ENCODE measurements around the gene LENG9.

The LENG9 gene

GRCh38 chr19:54416695-54417491, 46.7 kb downstream of the LENG9 start:
- Histone ChIP-seq H2BK15ac (replicated peaks; ENCODE audit: low read depth) (no peak overlapping the region), H3K23ac (ENCODE audit: low read length) (no peak overlapping the region), H3K4me1 (ENCODE audit: control insufficient read depth, low read depth, low read length) (no peaks in the 10 kb centered on the region), H2BK5ac (ENCODE audit: low read length) (no peak overlapping the region), H3K36me3 (ENCODE audit: control insufficient read depth, insufficient read depth, low read length) (no peaks in the 10 kb centered on the region), H4K5ac (ENCODE audit: low read length) (no peak overlapping the region), H2BK120ac (ENCODE audit: low read depth, low read length) (no peak overlapping the region), H3K4me3 (ENCODE audit: low read length) (no peak overlapping the region), H3K79me1 (ENCODE audit: low read length) (no peaks in the 10 kb centered on the region), H3K27me3 (ENCODE audit: insufficient read depth, low read length, poor library complexity) (peaks cover 16% of the 10 kb centered on the region), H3K27ac (ENCODE audit: low read depth, low read length) (no peak overlapping the region), H3K18ac (ENCODE audit: low read length) (no peak overlapping the region), H4K8ac (ENCODE audit: low read depth, low read length) (no peak overlapping the region), H3K4me2 (ENCODE audit: low read length) (no peak overlapping the region), H3K9ac (ENCODE audit: low read length) (no peak overlapping the region), H3K56ac (ENCODE audit: low read length) (no peak overlapping the region), H3K79me2 (ENCODE audit: control insufficient read depth, insufficient read depth, low read length) (no peaks in the 10 kb centered on the region), H3K4ac (ENCODE audit: low read depth, low read length) (no peak overlapping the region), H2AK5ac (ENCODE audit: low read length) (no peak overlapping the region)
- WGBS (ENCODE audit: extremely low coverage, insufficient coverage, low lambda C conversion rate): 100% methylated on average over 3 of the region's 44 CpGs
- no peak for DNase-seq

GRCh38 chr19:54415901-54416673, 47.5 kb downstream of the LENG9 start:
- Histone ChIP-seq H3K4ac (ENCODE audit: low read depth, low read length) (no peak overlapping the region), H3K4me3 (ENCODE audit: low read length) (no peak overlapping the region), H3K79me1 (ENCODE audit: low read length) (no peaks in the 10 kb centered on the region), H2BK120ac (ENCODE audit: low read depth, low read length) (no peak overlapping the region), H4K5ac (ENCODE audit: low read length) (no peak overlapping the region), H3K18ac (ENCODE audit: low read length) (no peak overlapping the region), H3K56ac (ENCODE audit: low read length) (no peak overlapping the region), H3K27me3 (ENCODE audit: insufficient read depth, low read length, poor library complexity) (peaks cover 16% of the 10 kb centered on the region), H2BK5ac (ENCODE audit: low read length) (no peak overlapping the region), H2AK5ac (ENCODE audit: low read length) (no peak overlapping the region), H3K27ac (ENCODE audit: low read depth, low read length) (no peak overlapping the region), H3K4me2 (ENCODE audit: low read length) (no peak overlapping the region), H3K36me3 (ENCODE audit: control insufficient read depth, insufficient read depth, low read length) (no peaks in the 10 kb centered on the region), H4K8ac (ENCODE audit: low read depth, low read length) (no peak overlapping the region), H3K9ac (ENCODE audit: low read length) (no peak overlapping the region), H3K23ac (ENCODE audit: low read length) (no peak overlapping the region), H3K79me2 (ENCODE audit: control insufficient read depth, insufficient read depth, low read length) (no peaks in the 10 kb centered on the region), H2BK15ac (replicated peaks; ENCODE audit: low read depth) (no peak overlapping the region), H3K4me1 (ENCODE audit: control insufficient read depth, low read depth, low read length) (no peaks in the 10 kb centered on the region)
- WGBS (ENCODE audit: extremely low coverage, insufficient coverage, low lambda C conversion rate): no CpG with 5 or more reads among the region's 28 CpGs
- no peak for DNase-seq

- Histone ChIP-seq H2BK15ac (replicated peaks; ENCODE audit: low read depth) (no peak within 1 kb of the TSS), H3K4ac (ENCODE audit: low read depth, low read length) (no peak within 1 kb of the TSS), H4K5ac (ENCODE audit: low read length) (no peak within 1 kb of the TSS), H3K4me3 (ENCODE audit: low read length) (no peak within 1 kb of the TSS), H3K23ac (ENCODE audit: low read length) (no peak within 1 kb of the TSS), H3K18ac (ENCODE audit: low read length) (no peak within 1 kb of the TSS), H4K8ac (ENCODE audit: low read depth, low read length) (no peak within 1 kb of the TSS), H3K4me1 (ENCODE audit: control insufficient read depth, low read depth, low read length) (no peaks in the 10 kb centered on the region), H3K56ac (ENCODE audit: low read length) (no peak within 1 kb of the TSS), H3K36me3 (ENCODE audit: control insufficient read depth, insufficient read depth, low read length) (no peaks in the 10 kb centered on the region), H2AK5ac (ENCODE audit: low read length) (no peak within 1 kb of the TSS), H3K4me2 (ENCODE audit: low read length) (no peak within 1 kb of the TSS), H3K27ac (ENCODE audit: low read depth, low read length) (no peak within 1 kb of the TSS), H3K9ac (ENCODE audit: low read length) (no peak within 1 kb of the TSS), H3K79me1 (ENCODE audit: low read length) (no peaks in the 10 kb centered on the region), H3K27me3 (ENCODE audit: insufficient read depth, low read length, poor library complexity) (peaks cover 16% of the 10 kb centered on the region), H2BK5ac (ENCODE audit: low read length) (no peak within 1 kb of the TSS), H2BK120ac (ENCODE audit: low read depth, low read length) (no peak within 1 kb of the TSS), H3K79me2 (ENCODE audit: control insufficient read depth, insufficient read depth, low read length) (no peaks in the 10 kb centered on the region)
- no CpG with 5 or more reads among the region's 68 CpGs for WGBS (ENCODE audit: extremely low coverage, insufficient coverage, low lambda C conversion rate)
- DNase-seq: no peak
These were observed 48.2 kb downstream of the LENG9 start, which contains the start of gene TTYH1 for GRCh38 chr19:54415208-54415900. Gene TTYH1 (plus strand): TSS chr19:54415464. CDS start chr19:54415553, 89 bp downstream.

DNA sequence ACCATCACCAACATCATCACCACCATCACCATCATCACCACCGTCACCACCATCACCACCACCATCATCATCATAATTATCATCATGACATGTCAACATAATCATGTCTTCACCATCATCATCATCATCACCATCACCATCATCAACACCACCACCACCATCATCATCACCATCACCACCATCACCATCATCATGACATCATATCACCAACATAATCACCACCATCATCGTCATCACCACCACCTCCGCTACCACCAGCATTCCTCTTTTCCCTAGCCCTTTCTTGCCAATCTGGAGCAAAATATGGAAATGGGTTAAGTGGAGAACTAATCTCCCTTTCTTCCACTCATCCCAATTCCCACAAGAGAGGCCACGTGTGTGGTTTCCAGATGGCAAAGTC, 49.4 kb downstream of the LENG9 start:
- Histone ChIP-seq H3K9ac (ENCODE audit: low read length) (no peak overlapping the region), H3K36me3 (ENCODE audit: control insufficient read depth, insufficient read depth, low read length) (no peaks in the 10 kb centered on the region), H2BK120ac (ENCODE audit: low read depth, low read length) (no peak overlapping the region), H3K23ac (ENCODE audit: low read length) (no peak overlapping the region), H2BK5ac (ENCODE audit: low read length) (no peak overlapping the region), H3K4me1 (ENCODE audit: control insufficient read depth, low read depth, low read length) (no peaks in the 10 kb centered on the region), H3K56ac (ENCODE audit: low read length) (no peak overlapping the region), H3K18ac (ENCODE audit: low read length) (no peak overlapping the region), H3K27ac (ENCODE audit: low read depth, low read length) (no peak overlapping the region), H3K4ac (ENCODE audit: low read depth, low read length) (no peak overlapping the region), H3K79me1 (ENCODE audit: low read length) (no peaks in the 10 kb centered on the region), H2AK5ac (ENCODE audit: low read length) (no peak overlapping the region), H4K8ac (ENCODE audit: low read depth, low read length) (no peak overlapping the region), H3K79me2 (ENCODE audit: control insufficient read depth, insufficient read depth, low read length) (no peaks in the 10 kb centered on the region), H2BK15ac (replicated peaks; ENCODE audit: low read depth) (no peak overlapping the region), H4K5ac (ENCODE audit: low read length) (no peak overlapping the region), H3K4me3 (ENCODE audit: low read length) (no peak overlapping the region), H3K27me3 (ENCODE audit: insufficient read depth, low read length, poor library complexity) (peaks cover 16% of the 10 kb centered on the region), H3K4me2 (ENCODE audit: low read length) (no peak overlapping the region)
- no peak for DNase-seq
- 100% methylated on average over 1 of the region's 4 CpGs for WGBS (ENCODE audit: extremely low coverage, insufficient coverage, low lambda C conversion rate)

- Histone ChIP-seq H2BK5ac (ENCODE audit: low read length) (no peak overlapping the region), H3K27ac (ENCODE audit: low read depth, low read length) (no peak overlapping the region), H3K4me1 (ENCODE audit: control insufficient read depth, low read depth, low read length) (no peaks in the 10 kb centered on the region), H3K4ac (ENCODE audit: low read depth, low read length) (no peak overlapping the region), H3K27me3 (ENCODE audit: insufficient read depth, low read length, poor library complexity) (peaks cover 16% of the 10 kb centered on the region), H2AK5ac (ENCODE audit: low read length) (no peak overlapping the region), H3K18ac (ENCODE audit: low read length) (no peak overlapping the region), H4K5ac (ENCODE audit: low read length) (no peak overlapping the region), H4K8ac (ENCODE audit: low read depth, low read length) (no peak overlapping the region), H3K56ac (ENCODE audit: low read length) (no peak overlapping the region), H3K4me3 (ENCODE audit: low read length) (no peak overlapping the region), H3K36me3 (ENCODE audit: control insufficient read depth, insufficient read depth, low read length) (no peaks in the 10 kb centered on the region), H3K9ac (ENCODE audit: low read length) (no peak overlapping the region), H3K79me1 (ENCODE audit: low read length) (no peaks in the 10 kb centered on the region), H3K4me2 (ENCODE audit: low read length) (no peak overlapping the region), H3K79me2 (ENCODE audit: control insufficient read depth, insufficient read depth, low read length) (no peaks in the 10 kb centered on the region), H3K23ac (ENCODE audit: low read length) (no peak overlapping the region), H2BK120ac (ENCODE audit: low read depth, low read length) (no peak overlapping the region), H2BK15ac (replicated peaks; ENCODE audit: low read depth) (no peak overlapping the region)
- WGBS (ENCODE audit: extremely low coverage, insufficient coverage, low lambda C conversion rate): no CpG with 5 or more reads among the region's 4 CpGs
- no peak for DNase-seq
These were observed 50.7 kb downstream of the LENG9 start for GRCh38 chr19:54412877-54413276.

All from mesendoderm (in vitro differentiated cells).